HS-27A (cell line): ENCODE results near the gene SDHAF4.
"Not testable (repeated sequence)": the region's sequence is repeated elsewhere in the genome, so short reads cannot be mapped to it uniquely, and the experiment has no call there.

Experiments used
- DNase-seq: peaks from one replicate; pipeline ENCODE4 v3.0.0-alpha.2; 2012; ENCODE audit warnings: low read depth, missing footprints

SDHAF4 gene

GRCh38 chr6:70566751-70567382 lies at the start of gene SDHAF4:
SDHAF4 (plus strand) TSS chr6:70566930; CDS start chr6:70566941, 11 bp downstream.
- peak; percentile 48 for DNase-seq

GRCh38 chr6:70518723-70519122 lies 48.0 kb upstream of the SDHAF4 start:
- DNase-seq: no peak

GRCh38 chr6:70520575-70520974 lies 46.2 kb upstream of the SDHAF4 start:
- no peak for DNase-seq

GRCh38 chr6:70524721-70525286 lies 41.9 kb upstream of the SDHAF4 start:
- DNase-seq: no peak

GRCh38 chr6:70527071-70527737 lies 39.5 kb upstream of the SDHAF4 start:
- no peak for DNase-seq

- DNase-seq: no peak
Observed at GRCh38 chr6:70530023-70530422, 36.7 kb upstream of the SDHAF4 start.

- no peak for DNase-seq
Observed at GRCh38 chr6:70531133-70531532, 35.6 kb upstream of the SDHAF4 start.

GRCh38 chr6:70537266-70537665 lies 29.5 kb upstream of the SDHAF4 start:
- DNase-seq: no peak

- no peak for DNase-seq
Observed at GRCh38 chr6:70538376-70538775, 28.4 kb upstream of the SDHAF4 start.

GRCh38 chr6:70547313-70547712 lies 19.4 kb upstream of the SDHAF4 start:
- no peak for DNase-seq

GRCh38 chr6:70547905-70548304 lies 18.8 kb upstream of the SDHAF4 start:
- no peak for DNase-seq

GRCh38 chr6:70549327-70549726 lies 17.4 kb upstream of the SDHAF4 start:
- no peak for DNase-seq

- DNase-seq: no peak
Observed at GRCh38 chr6:70551566-70551965, 15.2 kb upstream of the SDHAF4 start.

GRCh38 chr6:70552286-70552940 lies 14.3 kb upstream of the SDHAF4 start:
- not testable (repeated sequence) for DNase-seq

- DNase-seq: no peak
Observed at GRCh38 chr6:70552974-70553373, 13.8 kb upstream of the SDHAF4 start.

- no peak for DNase-seq
Observed at GRCh38 chr6:70557998-70558397, 8.7 kb upstream of the SDHAF4 start.

- not testable (repeated sequence) for DNase-seq
Observed at GRCh38 chr6:70562401-70562800, 4.3 kb upstream of the SDHAF4 start.

- no peak for DNase-seq
Observed at GRCh38 chr6:70563530-70563929, 3.2 kb upstream of the SDHAF4 start.

GRCh38 chr6:70574643-70575042 lies 7.9 kb downstream of the SDHAF4 start:
- no peak for DNase-seq

GRCh38 chr6:70575899-70576495 lies 9.3 kb downstream of the SDHAF4 start:
- DNase-seq: no peak

GRCh38 chr6:70586114-70586513 lies 19.4 kb downstream of the SDHAF4 start:
- DNase-seq: no peak

GRCh38 chr6:70590400-70590799 lies 23.7 kb downstream of the SDHAF4 start:
- DNase-seq: no peak
